ENCODE measurements around the gene ENDOV.

The ENDOV gene

DNA sequence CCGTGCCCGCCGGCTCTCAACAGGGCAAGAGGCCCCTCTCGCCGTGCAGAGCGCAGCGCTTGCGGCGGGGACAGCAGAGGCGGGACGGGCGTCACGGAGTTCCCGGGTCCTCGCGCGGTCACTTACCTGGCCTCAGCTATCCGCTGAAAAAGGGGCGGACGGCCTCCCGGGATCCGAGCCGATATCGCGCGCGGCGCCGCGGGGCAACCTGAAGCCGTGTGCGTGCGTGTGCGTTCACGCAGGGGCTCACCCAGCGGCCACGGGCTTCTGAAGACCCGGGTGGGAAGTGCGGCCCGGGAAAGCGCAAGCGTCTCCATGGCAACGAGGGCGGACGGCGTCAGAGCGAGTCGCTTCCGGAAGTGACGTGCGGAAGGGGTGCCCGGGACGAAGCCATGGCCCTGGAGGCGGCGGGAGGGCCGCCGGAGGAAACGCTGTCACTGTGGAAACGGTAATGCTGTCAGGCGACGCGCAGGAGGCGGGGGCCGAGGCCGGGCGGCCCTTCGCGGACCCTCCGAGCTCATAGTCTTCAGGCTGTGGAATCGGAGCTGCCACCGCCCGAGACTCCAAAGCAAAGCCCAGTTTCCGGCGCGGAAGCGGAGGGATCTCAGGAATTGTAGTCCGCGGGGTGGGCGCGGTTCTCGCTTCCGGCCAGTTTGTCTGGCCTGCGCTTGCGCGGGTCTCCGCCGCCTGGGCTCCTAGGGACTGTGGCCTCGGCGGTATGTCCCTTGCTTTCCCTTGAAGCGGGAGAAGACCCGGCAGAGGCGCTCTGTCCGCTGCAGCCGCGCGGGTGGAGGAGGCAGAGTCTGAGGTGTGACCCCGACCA, at the start of gene ENDOV:
ENDOV (plus strand) TSS at position 365 of the 823 bp plus-strand sequence; CDS start at position 393, 28 bp downstream.
- peak; percentile 93 to 94 for DNase-seq

DNA sequence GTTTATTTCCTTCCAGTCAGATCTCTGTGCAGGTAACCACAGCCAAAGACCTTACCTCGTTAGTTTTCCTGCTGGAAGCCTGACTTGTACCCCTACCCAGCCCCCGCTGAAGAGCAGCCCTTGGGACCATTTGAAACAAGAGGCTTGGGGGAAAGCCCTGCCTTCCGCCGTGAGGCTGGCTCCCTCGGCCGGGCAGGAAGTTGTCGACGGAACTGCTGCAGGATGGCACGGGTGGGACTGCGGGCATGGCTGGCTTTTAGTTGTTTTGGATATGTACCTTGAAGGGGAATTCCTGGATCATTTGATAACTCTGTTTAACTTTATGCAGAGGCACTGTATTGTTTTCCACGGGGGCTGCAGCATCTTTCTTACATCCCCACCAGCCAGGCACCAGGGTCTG, 49.0 kb upstream of the ENDOV start:
- no peak for DNase-seq

DNA sequence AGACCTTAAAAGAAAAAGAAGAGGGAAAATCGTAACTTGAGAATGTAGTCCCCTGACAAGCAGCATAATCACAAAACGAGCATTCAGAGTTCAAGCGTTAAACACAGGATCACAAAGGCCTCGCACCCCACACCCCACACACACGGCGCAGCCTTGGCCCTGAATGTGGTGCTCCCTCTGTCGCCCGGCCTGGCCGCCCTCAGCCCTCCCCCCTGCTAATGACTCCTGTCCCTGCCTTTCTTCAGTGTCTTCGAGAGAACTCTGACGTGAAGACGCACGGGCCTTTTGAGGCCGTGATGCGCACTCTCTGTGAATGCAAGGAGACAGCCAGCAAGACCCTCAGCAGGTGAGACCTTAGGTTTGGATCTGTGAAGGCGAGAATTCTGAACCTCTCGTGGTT, 47.5 kb upstream of the ENDOV start:
- no peak for DNase-seq

DNA sequence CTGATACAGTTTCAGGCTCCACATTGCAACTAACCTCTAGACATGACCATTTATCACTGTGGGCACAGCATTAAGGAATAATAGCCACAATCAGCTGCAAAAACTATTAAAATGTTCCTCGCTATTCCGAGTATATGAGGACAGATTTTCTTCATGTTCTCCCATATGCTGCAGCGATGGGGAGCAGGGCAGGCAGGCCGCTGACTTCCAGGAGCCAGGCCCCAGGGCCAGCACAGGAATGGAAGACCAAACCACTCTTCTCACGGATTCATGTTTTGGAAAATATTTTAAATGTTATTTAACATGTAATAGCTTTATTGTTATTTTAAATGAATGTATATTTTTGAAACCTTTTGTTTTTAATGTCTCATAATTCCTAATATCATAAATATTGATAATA, 43.8 kb upstream of the ENDOV start:
- DNase-seq, result no peak

DNA sequence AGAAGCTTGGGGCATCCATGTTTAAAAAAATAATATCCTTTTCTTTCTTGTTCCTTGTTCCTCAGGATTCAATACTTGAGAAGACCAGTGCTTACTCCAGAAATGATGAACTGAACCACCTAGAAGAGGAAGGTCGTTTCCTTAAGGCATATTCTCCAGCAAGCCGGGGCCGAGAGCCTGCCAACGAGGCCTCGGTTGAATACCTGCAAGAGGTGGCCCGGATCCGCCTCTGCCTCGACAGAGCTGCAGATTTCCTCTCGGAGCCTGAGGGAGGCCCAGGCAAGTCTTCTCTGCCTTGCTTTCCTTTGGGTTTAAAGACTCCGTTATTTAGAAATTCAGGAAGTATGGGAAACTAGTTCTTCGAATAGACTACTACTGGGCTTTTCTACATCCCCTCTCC, 42.5 kb upstream of the ENDOV start:
- no peak for DNase-seq

DNA sequence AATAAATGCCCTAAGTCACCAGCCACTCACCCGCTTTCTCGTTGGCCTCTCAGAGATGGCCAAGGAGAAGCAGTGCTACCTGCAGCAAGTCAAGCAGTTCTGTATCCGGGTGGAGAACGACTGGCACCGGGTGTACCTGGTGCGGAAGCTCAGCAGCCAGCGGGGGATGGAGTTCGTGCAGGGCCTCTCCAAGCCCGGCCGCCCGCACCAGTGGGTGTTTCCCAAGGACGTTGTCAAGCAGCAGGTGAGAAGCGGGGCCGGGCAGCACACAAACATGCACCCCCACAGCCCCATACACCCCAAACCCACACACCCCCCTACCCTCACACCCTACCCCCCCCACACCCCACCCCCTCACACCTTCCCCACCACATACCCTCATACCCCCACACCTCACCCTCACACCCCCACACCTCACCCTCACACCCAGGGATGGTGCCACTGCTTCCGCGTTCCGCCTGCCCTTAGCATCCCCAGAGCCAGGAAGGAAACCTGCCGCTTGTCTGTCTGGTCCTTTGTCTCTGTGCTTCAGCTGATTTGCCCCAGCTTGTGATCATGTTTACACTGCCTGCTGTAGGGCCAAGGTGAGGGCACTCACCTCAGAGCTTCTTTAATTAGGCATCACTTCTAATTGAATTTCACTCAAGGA, 41.9 kb upstream of the ENDOV start:
- no peak for DNase-seq

GRCh38 chr17:80374039-80374731, 40.8 kb upstream of the ENDOV start:
- no peak for DNase-seq

DNA sequence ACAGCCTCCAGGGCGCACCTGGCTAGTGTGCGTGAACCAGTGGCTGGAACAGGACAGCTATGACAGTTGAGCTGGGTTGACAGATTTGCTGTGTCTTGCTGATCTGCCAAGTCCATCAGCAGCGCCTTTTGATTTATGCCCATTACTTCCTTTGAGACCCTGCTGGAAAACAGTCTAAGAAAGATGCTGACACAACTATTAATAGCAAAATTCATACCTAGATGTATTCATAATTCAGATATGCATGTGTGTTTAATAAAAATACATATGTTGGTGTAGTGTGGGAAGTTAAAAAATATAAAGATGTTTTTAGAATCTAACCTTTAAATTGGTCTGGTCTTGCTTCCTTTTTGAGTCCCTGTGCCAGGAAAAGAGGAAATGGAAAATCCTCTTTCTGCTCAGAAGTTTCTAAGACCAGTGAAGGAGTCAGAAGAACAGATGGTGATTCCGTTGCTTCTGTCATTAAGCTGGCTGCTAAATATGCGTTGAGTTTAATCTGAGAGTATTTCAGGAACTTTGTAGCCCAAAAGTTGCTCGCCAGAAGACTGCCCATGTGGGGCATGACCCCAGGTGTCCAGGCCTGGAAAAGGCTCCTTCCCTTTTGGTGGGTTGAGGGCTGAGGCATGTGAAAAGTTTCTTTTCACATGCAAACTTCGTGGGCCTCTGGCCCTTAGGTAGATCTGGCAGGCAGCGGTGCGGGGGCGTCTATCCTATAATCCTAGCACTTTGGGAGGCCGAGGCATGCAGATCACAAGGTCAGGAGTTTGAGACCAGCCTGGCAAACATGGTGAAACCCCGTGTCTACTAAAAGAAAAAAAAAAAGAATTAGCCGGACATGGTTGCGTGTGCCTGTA, 40.0 kb upstream of the ENDOV start:
- DNase-seq, result no peak

- no peak for DNase-seq
Observed at GRCh38 chr17:80376531-80376930, 38.4 kb upstream of the ENDOV start.

DNA sequence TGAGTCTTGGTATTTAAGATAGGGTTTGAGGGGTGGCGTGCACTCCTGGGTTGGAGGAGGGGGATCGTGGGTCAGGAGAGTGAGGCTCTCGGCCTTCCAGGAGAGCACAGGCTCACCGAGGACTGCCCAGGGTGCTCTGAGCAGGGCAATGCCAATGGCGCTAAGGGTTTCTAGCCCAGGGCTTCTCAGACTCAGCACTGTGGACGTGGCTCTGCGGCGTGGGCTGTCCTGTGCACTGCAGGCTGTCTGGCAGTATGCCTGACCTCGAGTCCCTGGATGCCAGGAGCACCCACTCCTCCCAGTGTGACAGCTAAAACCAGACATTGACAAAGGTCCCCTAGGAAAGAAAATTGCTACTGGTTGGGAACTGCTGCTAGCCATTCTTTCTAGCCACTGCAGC, 37.2 kb upstream of the ENDOV start:
- DNase-seq, result no peak

DNA sequence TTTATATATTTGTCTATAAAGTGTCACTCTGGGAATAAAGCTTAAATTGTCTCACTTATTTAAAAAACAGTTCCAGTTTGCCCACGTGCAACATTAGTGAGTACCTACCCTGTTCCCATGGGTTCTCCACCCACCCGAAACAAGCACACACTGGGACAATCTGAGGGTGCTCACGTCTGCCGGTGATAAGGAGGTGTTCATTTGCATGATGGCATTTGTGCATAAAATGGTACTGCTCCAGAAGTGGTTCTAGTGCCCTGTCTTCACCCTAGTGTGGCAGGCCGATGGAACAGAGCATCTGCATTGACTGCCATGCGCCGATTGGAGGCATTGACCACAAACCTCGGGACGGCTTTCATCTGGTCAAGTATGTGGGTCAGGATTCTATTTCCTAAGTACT, 35.6 kb upstream of the ENDOV start:
- DNase-seq, result no peak

DNA sequence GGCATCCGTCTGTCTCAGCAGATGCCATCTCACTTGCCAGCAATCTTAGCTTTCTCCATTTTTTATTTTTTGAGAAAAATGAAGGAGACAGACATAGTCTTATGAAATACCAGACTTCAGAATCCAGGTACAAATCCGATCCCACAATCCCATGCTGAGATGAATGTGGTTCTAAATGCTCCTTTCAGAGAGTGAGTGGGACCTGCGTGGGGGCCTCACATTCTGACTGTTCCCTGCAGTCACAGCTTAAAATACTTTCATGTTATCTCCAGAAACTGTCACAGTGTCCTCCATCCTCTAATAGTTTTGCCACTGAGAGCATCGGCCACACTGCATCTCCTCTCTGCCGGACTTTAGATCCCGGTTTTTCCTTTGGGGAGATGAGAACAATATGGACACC, 34.9 kb upstream of the ENDOV start:
- no peak for DNase-seq

DNA sequence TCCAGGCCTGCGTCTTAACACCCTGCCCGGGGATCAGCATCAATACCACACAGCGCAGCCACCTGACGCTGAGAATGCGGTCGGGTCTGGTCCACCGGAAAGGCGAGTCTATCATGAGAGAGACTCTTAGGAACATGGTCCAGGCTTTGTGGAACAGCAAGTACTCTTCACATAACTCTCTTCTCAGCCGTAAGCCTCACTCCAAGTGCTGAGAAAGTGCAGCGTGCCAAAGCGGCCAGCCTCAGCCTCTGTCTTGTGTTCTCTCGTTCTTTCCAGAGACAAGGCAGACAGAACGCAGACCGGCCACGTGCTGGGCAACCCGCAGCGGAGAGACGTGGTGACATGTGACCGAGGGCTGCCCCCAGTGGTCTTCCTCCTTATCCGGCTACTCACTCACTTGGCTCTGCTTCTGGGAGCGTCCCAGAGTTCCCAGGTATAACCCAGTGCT, 34.4 kb upstream of the ENDOV start:
- no peak for DNase-seq

GRCh38 chr17:80381416-80381923, 33.5 kb upstream of the ENDOV start:
- no peak for DNase-seq

- DNase-seq, result no peak
Observed at GRCh38 chr17:80382446-80382845, 32.5 kb upstream of the ENDOV start.

DNA sequence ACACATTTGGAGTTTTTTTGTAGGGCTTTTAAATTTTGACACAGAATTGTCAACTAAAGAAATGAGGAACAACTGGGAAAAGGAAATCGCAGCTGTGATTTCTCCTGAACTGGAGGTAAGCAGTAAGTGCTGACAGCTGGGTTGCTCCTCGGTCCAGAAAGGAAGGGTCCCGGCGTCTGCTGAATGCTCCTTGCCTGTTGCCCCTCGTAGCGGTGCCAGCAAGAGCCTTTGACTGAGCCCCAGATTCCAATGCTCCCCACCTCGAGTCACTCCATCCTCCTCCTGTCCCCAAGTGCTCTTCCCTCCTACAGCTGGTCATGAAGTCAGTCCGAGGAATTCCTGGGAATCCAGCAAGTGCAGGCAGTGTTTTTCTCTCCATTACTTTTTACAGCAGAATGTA, 32.0 kb upstream of the ENDOV start:
- no peak for DNase-seq

GRCh38 chr17:80384078-80384960, 30.6 kb upstream of the ENDOV start:
- DNase-seq, result no peak

DNA sequence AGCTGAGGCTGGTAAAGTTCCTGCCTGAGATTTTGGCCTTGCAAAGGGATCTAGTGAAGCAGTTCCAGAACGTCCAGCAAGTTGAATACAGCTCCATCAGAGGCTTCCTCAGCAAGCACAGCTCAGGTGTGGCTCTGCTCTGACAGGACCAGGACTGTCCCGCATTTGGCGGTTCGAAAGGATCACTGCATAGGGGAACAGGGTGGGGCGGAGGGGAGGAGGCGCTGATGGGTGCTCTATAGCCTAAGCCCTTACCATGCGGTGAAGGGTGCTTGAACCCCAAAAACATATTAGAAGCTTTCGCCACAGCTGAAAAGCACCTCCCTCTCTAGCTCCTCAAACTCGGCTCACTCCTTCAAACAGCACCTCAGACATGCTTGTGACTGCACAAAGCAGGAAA, 29.9 kb upstream of the ENDOV start:
- no peak for DNase-seq

DNA sequence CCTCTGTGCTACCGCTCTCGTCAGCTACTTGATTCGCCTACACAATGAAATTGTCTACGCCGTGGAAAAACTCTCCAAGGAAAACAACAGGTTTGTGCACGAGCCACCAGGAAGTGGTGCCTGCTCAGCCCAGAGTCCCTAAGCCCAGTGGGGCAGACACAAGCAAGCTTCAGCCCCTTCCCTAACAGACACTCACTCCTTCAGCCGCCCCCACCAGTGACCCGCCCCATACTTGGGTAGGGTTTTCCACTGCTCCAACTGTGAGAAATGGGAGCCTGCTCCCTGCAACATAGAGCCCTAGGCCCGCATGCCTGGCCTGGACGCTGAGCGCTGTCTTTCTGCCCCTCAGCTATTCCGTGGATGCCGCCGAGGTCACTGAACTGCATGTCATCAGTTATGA, 28.6 kb upstream of the ENDOV start:
- no peak for DNase-seq

GRCh38 chr17:80387071-80387470, 27.9 kb upstream of the ENDOV start:
- DNase-seq, result no peak

- no peak for DNase-seq
Observed at GRCh38 chr17:80388175-80388574, 26.8 kb upstream of the ENDOV start.

DNA sequence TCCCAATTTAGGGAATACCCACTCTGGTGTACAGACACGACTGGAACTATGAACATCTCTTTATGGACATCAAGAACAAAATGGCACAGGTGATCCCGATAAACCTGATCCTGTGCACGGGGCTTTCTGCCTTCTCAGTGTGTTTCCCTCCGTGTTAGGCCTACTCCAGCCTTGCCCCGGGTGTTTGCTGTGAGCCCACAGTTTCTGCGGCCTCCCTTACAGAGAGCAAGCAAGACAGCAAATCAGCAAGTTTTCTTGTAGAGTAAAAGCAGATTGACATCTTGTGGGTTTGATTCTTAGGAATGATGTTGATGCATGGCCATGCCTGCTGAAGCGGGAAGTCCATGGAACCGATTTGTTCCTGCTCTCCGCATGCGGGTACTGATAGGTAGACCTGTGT, 26.4 kb upstream of the ENDOV start:
- no peak for DNase-seq
